Posterior vena cava (tissue), 2 donors: ENCODE measurements around the gene DHRS13. TPM values are rescaled to one million over a fixed set of nuclear protein-coding genes. Genes with fewer than 3 reads are reported as not detected.

Experiments
- DNase-seq: peaks from one replicate; pipeline ENCODE4 v3.0.0-alpha.2; 2020; ENCODE audit warnings: low spot score
- intact Hi-C, 2 donors: fragments of 100-400 bp; cut with DNase I; formaldehyde crosslinking; loops; one replicate each; pipeline versions ENCODE4 v1.14.1 to v1.14.2; 2022 to 2023
- long read RNA-seq, 2 donors: library from polyadenylated mRNA; unstranded; transcript quantifications; one replicate each; pipeline ENCODE4 v2.0.0, GENCODE V29; 2020 to 2021
- total RNA-seq, 2 donors: library from RNA; stranded (reverse); fragmentation: NEBNext Ultra II Directional; extraction: Animal tissue kit (Norgen Biotek cat#: 25700); gene quantifications; one replicate each; pipeline ENCODE4 v1.2.1, GENCODE V29; 2021
- donor health status: DM: yes; HTN: yes; CAD: no.
- donor health status: DM: yes; HTN: yes; CAD: no.

The DHRS13 gene, protein sequence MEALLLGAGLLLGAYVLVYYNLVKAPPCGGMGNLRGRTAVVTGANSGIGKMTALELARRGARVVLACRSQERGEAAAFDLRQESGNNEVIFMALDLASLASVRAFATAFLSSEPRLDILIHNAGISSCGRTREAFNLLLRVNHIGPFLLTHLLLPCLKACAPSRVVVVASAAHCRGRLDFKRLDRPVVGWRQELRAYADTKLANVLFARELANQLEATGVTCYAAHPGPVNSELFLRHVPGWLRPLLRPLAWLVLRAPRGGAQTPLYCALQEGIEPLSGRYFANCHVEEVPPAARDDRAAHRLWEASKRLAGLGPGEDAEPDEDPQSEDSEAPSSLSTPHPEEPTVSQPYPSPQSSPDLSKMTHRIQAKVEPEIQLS
- 1 to 10 TPM; 3.7 to 4.0 TPM for total RNA-seq
- long read RNA-seq, donor 1, partial matches to known transcripts = 0 of 4 reads
- long read RNA-seq, donor 1, other reads (novel, unspliced or antisense) = 0 of 4 reads
- long read RNA-seq, donor 2, transcript DHRS13-201 (5 exons, 1,921 nt) = major isoform, 10 of 14 reads
- long read RNA-seq, donor 2, partial matches to known transcripts = 0 of 14 reads
- long read RNA-seq, donor 2, other reads (novel, unspliced or antisense) = 0 of 14 reads

DNA sequence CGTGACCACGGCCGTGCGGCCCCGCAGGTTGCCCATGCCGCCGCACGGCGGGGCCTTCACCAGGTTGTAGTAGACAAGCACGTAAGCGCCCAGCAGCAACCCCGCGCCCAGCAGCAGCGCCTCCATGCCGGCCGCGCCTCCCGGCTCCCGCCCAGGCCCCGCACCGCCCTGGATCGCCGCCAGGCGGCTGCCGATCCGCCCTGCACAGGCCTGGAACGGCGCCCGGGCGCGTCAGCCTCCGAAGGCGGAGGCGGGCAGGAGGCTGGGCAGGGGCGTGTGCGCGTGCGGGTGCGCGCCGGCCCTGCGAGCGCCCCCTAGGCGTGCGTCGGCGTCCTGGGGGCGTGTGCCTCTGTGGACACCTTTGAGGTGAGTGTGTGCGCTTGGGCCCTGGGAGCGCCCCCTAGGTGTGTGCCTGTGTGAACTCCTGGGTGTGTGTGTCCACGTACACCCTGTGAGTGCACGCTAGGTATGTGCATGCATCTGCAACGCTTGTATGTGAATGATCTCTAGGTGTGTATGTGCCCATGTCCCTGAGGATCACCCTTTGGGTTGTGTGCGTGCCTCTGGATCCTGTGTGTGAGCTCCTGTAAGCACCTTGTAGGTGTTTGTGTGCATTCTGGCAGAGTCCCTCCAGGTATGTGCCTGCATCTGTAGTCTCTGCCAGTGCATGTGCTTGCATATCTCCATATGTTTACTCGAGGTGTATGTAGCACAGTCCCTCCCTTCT, at the start of gene DHRS13:
Gene DHRS13 (minus strand): TSS at position 261 of the 727 bp plus-strand sequence. CDS start 135 bp downstream, at position 126.
- peak; percentile 95 for DNase-seq
- intact Hi-C loops = no loop called here

DNA sequence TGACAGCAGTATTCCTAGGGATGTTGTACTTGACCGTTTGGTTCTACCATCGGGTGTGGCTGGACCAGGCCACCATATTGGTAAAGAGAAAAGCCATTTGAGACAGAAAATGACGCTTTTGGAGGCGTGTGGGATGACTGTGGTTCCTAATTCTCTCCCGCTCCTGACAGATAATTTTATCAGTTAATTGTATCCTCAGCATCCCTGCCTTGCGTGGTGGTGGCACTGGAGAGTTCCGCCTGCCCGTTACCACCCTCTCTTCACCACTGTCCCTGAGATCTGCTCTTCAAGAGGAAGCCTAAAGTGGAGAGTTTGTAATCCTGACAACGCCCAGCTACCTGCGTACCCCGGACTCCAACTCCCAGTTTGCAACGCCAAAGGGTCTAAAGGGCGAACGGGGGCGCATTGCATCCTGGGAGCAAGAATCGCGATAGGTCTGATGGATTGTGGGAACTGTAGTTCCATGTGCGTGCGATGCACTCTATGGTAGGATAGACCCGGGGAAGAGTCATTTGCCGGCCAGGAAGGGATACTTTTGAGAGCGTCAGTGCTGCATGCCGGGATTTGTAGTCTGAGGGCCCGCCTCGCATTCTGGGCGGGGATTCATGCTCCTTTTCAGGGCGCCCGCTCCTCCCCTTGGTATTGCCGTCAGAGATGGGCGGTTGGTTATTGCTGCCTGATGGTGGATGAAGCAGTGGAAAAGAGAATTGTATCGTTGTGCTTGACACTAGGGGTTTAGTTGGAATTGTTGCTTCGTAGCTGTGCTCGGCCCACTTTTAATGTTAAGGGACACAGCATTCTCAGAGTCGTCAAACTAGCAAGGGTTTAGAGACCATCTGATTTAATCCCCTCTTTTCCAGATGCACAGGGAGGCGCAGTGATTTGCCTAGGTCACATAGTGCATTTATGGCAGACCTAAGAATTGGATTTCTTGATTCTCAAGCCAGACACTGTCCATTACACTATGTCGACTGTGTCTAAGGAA, 49.4 kb upstream of the DHRS13 start:
- intact Hi-C loops = loop anchor here in 1 of 2 donors (5.0 kb wide), 1 partner anchor 45 kb away; no protein-coding TSS in a partner anchor
- DNase-seq = peak; percentile 98

DNA sequence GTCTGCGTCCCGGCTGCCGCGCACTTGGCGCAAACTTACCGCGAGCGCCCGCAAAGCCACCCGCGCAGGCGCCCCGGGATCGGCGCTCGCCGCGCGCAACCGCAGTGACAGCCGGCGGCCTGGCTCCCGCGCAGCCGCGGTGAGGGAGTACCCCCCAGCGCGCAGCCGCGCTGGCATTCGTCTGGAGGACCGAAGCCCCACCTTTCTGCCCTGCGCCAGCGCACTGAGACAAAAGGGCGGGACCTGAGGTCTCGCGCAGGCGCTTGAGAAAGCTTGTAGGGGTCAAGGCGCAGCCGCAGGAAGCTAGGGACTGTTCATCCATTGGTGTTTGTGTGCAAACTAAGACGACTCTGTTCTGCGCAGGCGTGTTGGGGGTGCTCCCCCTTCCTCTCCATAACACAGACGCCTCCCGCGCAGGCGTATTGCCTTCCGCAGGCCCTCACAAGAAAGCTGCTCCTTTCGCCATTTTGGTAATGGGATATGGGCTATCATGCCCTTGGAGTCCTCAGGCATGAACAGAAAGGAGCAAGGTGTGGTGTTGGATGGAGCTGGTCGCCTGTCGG, 48.6 kb upstream of the DHRS13 start, which contains the start of gene PHF12:
Gene PHF12 (minus strand): TSS at position 91 of the 563 bp plus-strand sequence. CDS start 558 bp downstream, outside the sequence.
- intact Hi-C loops = loop anchor here in 1 of 2 donors (5.0 kb wide), 1 partner anchor 44 kb away; no protein-coding TSS in a partner anchor
- DNase-seq = peak; percentile 100

DNA sequence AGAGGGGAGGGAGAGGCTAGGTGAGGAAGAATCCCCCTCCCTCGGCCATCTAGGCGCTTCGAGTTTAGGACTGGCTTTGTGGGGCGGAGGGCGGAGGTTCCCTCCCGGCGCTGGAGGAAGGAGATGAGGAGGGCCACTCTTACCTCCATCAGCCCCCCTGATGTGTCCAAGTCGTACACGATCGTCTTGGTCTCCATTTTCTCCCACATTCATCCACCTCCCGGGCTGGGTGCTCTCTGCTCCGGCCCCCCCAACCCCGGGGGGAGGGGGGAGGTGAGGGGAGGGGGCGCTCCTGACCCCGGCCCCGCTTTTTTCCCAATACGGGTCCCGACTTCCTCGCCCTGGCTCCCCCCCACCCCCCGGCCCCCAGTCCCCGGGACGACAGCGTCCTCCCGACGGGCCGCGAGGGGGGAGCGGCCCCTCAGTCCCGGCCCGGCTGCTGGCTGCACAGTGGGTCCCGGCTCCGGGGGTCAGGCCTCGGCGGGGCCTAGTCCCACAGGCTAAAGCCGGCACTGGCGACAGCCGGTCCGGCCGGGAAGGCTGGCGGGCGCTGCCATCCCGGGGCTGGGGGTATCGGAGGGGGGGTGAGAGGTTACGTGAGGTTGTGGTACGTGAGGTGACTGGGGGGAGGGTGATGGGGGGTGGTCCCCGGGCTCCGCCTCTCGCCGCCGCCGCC, 48.0 kb upstream of the DHRS13 start:
- intact Hi-C loops = loop anchor here in 1 of 2 donors (5.0 kb wide), 1 partner anchor 44 kb away; no protein-coding TSS in a partner anchor
- DNase-seq = no peak

DNA sequence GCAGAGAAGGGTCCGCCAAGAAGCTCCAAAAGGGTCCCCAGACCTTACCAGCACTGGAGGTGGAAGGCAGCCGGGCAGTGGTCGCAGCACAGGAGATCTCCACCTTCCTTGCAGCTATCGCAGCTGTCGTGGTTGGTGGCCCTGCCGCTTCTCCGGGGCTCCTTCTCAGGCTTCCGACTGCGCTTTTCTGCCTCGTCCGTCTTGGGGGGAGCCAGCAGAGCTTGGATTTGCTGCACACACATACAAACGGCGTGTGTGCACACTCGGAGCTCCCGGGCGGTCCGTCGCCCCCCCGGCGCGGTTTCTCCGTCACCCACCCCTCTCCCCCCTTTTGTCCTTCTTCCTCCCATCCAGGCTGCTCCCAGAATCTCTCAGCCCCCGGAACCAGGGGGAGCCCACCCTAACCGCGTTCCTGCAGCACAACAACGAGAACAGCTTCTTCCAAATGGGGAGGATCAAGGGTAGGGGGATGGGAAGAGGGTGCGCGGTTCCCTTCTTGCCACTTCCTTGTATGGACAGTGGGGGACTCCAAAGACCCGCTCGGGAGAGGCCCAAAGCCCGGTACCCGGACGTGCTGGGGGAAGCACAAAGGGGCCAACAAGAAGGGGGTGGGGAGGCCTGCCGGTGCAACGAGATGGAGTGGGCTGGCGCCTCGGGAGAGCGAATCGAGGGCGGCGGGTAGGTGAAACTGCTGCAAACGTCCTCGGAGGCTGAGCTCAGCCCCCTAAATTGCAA, 47.3 kb upstream of the DHRS13 start:
- intact Hi-C loops = loop anchor here in 1 of 2 donors (5.0 kb wide), 1 partner anchor 43 kb away; no protein-coding TSS in a partner anchor
- peak; percentile 91 for DNase-seq

DNA sequence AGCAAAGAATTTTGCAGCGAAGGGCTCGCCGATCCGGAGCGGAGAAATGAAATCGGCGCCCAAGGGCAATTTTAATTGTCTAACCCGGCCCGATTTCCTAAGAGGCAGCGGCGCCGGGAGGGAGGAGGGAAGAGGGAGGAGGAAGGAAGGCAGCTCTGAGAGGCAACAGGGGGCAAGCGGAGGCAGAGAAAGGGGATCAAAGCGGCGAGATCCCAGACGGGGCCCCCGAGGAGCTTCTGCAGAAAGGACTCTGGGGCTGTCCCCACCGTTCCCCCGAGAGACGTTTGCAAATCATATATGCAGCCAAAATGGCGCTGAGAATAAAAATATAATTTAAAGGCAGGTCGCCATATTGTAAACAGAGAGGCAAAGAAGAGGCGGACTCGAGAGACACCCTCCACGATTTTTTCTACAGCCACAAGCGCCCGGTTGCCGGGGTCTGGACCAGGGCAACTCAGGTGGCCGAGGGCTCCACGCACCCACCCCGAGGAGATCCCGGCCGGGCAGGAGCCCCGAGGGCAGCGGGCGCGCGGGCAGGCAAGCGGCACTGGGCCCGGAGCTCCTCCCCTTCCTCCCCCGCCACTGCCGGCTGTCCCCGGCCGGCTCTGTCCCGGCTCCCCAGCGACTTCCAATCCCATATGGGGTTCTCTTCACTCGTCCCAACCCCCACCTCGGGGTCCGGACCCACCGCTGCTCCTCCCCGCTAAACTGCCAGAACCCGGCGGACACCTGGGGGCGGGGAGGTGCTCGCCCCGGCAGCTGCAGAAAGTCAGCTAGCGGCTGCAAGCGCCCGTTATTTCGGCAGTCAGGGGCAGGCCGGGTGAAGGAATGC, 46.5 kb upstream of the DHRS13 start:
- peak; percentile 89 for DNase-seq

DNA sequence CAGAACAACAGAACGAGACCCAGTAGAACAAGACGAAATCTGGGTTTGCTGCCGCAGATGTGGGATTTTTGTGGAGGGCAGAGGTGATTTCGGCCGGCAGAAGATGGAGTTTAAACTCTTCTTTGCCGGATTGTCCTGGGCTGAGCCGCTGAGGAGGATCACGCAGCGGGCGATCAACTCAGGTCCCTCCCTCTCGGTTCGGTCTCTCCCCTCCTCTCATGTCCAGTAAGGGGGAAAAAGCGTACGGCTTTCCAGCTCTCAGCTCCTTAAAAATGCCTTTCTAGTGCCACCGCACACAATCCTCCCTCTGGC, 46.0 kb upstream of the DHRS13 start:
- intact Hi-C loops = loop anchor here in 1 of 2 donors (5.0 kb wide), 2 partner anchors 222 to 607 kb away; partner anchors contain the start of genes NEK8 and TLCD1
- DNase-seq = no peak

More for the DNA sequence above, 46.5 kb upstream of the DHRS13 start:
- intact Hi-C loops = loop anchor here in 1 of 2 donors (5.0 kb wide), 3 partner anchors 42 to 607 kb away; partner anchors contain the start of genes NEK8 and TLCD1

DNA sequence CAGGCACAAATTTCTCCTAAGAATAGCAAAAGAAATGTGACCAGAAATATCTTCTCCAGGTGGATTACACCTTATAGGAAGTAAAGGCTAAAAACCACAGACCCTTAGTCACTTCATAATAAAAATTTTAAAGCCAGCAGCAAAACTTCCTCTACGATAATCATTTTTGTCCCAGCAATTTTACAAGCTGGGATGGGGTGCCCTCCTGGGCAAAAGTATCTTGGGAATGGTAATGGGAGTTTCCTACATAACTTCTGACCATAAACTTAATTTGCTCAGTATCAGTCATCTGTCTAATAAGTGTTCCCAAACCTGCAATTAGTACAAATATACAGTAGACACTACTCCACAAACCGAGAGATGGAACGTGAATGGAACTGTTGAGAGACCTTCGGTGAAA, 45.5 kb upstream of the DHRS13 start:
- no peak for DNase-seq
- intact Hi-C loops = loop anchor here in 1 of 2 donors (5.0 kb wide), 2 partner anchors 221 to 606 kb away; partner anchors contain the start of genes NEK8 and TLCD1

DNA sequence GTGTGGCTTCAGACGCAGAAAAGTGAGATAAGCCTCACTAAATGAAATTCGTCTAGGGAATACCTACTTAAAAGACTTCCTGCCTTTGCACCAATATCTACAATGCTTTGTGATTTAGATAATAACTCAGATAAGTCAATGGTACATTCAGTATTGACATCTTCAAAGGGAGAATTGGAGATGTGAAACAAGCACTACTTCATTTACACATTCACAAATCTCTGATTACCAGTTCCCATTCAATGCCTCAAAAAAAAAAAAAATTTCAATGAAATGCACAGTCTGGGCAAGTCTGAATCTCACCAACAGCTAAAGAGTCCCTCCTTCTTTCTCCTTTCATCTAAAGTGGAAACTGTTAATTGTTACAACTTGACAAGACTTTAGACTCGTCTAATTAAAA, 44.8 kb upstream of the DHRS13 start:
- intact Hi-C loops = loop anchor here in 1 of 2 donors (5.0 kb wide), 2 partner anchors 220 to 605 kb away; partner anchors contain the start of genes NEK8 and TLCD1
- DNase-seq = no peak

DNA sequence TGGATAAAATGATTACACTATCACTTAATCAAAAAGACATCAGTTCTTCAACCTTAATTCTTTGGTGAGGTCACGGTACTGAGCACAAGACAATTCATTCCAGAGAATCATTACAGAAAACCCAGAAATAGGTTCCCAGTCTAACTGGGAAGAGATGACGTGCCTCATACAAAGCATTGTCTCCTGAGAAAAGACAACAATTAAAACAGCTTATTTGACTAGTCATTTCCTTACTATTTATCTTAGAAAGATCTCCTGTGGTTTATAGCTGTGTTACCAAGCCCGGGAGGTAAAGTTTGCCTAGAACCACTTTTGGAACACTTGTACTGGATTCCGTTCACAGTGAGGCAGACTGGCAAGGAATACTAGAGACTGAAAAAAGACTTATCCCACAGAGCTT, 43.4 kb upstream of the DHRS13 start:
- no peak for DNase-seq
- intact Hi-C loops = loop anchor here in 1 of 2 donors (5.0 kb wide), 2 partner anchors 219 to 604 kb away; partner anchors contain the start of genes NEK8 and TLCD1

DNA sequence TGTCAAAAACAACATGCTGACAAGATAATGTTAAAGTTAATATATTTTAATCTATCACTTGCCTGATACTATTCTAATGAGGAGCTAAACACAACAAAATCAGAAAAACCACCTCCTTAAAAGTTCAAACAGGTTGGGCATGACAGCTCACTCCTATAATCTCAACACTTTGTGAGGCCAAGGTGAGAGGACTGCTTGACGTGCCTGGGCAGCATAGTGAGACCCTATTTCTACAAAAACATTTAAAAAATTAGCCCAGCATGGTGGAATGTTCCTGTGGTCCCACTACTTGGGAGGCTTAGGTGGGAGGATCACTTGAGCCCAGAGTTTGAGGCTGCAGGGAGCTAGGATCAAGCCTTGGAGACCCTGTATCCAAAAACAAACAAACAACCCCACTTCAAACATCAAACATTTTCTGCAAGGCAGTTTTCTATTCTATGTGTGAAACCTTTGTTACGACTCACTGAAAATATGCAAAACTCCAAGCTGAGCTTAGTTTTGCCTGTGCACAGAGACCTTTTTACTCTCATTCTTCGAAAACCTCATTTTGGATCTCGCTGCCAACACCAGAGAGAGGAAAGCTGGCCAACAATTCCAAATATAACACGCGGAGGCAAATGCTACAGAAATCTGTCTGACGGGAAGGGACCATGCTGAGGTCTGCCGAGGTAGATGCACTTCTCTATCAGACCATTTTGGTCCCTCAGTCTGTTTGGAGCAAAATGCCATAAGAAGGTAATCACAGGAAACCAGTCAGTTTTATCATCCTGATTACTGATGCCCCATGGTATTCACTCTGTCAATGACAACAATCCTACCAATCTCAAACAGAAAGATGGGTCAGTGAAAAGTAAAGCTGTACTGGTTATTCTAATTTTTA, 42.2 kb upstream of the DHRS13 start:
- no peak for DNase-seq
- intact Hi-C loops = loop anchor here in 1 of 2 donors (5.0 kb wide), 2 partner anchors 218 to 603 kb away; partner anchors contain the start of genes NEK8 and TLCD1

DNA sequence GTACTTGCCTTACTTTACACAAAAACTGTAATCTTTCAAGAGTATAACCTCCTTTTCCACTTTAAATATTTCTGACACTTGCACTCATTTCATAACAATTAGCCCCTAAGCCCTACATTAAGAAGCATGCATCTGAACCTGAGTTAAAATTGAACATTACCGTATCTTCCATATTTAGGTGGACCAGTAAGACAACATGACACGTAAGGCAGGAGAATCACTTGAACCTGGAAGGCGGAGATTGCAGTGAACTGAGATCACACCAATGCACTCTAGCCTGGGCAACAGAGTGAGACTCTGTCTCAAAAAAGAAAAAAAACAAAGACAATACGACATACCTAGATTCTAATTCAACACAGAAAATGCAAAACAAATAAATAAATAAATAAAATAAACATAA, 41.5 kb upstream of the DHRS13 start:
- intact Hi-C loops = no loop called here
- DNase-seq = no peak

DNA sequence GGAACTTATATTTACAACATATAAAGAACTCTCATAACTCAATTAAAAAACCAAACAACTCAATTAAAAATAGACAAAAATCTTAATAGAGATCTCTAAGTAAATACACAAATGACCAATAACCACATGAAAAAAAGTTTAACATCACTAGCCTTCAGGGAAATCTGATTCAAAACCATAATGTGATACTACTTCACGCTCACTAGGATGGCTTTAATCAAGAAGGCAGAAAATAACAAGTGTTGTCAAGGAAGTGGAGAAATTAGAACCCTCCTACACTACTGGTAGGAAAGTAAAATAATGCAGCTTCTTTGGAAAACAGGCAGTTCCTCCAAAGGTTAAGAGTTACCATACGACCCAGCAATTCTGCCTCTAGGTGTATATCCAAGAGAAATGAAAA, 40.0 kb upstream of the DHRS13 start:
- intact Hi-C loops = no loop called here

DNA sequence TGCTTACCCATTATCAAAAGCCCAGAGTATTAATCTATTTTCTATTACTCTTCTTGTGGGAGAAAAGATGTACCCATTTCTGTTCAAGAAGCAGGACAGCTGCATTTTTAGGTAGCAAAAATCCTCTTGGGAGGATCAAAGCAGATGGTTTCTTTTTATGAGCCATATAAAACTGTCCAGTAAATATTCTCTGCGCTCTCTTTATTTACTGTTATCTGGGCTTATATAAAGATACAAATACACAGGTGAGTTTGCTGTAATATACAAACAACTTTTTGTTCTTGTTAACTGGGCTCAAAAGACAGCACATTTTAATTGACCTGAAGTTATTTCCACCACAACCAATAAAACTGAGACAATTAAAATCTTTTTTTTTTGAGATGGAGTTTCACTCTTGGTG, 38.4 kb upstream of the DHRS13 start:
- intact Hi-C loops = no loop called here
- no peak for DNase-seq

More for the DNA sequence above, 40.0 kb upstream of the DHRS13 start:
- no peak for DNase-seq

DNA sequence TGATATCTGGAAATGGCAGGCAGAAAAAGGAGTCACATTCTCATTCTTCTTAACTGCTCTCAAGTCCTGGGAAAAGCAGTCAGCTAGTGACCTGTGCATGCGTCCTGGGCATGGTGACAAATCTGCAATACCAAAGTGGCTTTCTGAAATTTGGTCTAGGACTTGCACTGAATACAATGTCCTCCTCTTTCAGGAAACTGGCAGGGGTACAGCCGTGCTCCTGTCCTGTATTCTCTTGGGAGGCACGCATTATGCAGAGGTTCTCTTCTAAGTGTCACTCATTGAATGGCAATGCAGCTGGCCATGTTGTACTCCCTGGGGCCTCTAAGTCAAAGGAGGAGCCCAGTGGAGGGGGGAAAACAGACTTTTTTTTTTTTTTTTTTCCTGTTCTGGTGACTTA, 37.8 kb upstream of the DHRS13 start:
- DNase-seq = no peak
- intact Hi-C loops = no loop called here
